ENCODE results near the gene PLEK2.

PLEK2 gene

GRCh38 chr14:67389275-67389674 lies 22.7 kb downstream of the PLEK2 start:
- Histone ChIP-seq H3K27me3 (ENCODE audit: insufficient read depth, poor library complexity, severe bottlenecking) (no peaks in the 10 kb centered on the region), H3K27ac (replicated peaks) (no peak overlapping the region), H3K4me3 (replicated peaks; ENCODE audit: insufficient read depth, low read length) (no peak overlapping the region)
- TF ChIP-seq SPI1 (IDR thresholded peaks at IDR 0.05; ENCODE audit: borderline replicate concordance, low read depth) (no peak), POLR2AphosphoS5 (IDR thresholded peaks at IDR 0.05; ENCODE audit: low read depth) (no peak), GABPA (IDR thresholded peaks at IDR 0.05; ENCODE audit: low read depth) (no peak)
- TF ChIP-seq, protein P1, sequence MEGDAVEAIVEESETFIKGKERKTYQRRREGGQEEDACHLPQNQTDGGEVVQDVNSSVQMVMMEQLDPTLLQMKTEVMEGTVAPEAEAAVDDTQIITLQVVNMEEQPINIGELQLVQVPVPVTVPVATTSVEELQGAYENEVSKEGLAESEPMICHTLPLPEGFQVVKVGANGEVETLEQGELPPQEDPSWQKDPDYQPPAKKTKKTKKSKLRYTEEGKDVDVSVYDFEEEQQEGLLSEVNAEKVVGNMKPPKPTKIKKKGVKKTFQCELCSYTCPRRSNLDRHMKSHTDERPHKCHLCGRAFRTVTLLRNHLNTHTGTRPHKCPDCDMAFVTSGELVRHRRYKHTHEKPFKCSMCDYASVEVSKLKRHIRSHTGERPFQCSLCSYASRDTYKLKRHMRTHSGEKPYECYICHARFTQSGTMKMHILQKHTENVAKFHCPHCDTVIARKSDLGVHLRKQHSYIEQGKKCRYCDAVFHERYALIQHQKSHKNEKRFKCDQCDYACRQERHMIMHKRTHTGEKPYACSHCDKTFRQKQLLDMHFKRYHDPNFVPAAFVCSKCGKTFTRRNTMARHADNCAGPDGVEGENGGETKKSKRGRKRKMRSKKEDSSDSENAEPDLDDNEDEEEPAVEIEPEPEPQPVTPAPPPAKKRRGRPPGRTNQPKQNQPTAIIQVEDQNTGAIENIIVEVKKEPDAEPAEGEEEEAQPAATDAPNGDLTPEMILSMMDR (IDR thresholded peaks at IDR 0.05; ENCODE audit: insufficient read depth, low read length): no peak
- TF ChIP-seq, protein P2, sequence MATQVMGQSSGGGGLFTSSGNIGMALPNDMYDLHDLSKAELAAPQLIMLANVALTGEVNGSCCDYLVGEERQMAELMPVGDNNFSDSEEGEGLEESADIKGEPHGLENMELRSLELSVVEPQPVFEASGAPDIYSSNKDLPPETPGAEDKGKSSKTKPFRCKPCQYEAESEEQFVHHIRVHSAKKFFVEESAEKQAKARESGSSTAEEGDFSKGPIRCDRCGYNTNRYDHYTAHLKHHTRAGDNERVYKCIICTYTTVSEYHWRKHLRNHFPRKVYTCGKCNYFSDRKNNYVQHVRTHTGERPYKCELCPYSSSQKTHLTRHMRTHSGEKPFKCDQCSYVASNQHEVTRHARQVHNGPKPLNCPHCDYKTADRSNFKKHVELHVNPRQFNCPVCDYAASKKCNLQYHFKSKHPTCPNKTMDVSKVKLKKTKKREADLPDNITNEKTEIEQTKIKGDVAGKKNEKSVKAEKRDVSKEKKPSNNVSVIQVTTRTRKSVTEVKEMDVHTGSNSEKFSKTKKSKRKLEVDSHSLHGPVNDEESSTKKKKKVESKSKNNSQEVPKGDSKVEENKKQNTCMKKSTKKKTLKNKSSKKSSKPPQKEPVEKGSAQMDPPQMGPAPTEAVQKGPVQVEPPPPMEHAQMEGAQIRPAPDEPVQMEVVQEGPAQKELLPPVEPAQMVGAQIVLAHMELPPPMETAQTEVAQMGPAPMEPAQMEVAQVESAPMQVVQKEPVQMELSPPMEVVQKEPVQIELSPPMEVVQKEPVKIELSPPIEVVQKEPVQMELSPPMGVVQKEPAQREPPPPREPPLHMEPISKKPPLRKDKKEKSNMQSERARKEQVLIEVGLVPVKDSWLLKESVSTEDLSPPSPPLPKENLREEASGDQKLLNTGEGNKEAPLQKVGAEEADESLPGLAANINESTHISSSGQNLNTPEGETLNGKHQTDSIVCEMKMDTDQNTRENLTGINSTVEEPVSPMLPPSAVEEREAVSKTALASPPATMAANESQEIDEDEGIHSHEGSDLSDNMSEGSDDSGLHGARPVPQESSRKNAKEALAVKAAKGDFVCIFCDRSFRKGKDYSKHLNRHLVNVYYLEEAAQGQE (IDR thresholded peaks at IDR 0.05; ENCODE audit: insufficient replicate concordance, low read depth): no peak
- DNase-seq (ENCODE audit: low read depth in 1 of 2, low spot score in 1 of 2): no peak

DNA sequence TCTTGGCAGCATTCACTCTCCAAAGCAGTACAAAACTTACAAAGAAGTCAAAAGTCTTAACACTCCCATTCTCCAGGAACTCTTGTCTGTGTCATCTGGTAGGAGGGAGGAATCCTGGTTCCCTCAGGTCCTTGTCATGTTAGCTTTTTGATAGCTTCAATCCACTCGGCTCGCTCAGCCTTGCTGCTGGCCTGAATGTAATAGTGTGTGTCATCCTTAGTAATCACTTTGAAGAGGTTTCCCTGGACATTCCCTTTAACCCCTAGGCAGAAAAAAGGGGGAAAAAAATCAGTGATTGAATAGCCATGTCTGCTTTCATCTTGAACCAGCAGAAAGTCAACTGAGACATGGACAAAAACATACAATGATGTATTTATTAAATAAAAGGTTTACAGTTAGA lies 24.8 kb downstream of the PLEK2 start:
- DNase-seq (ENCODE audit: low read depth in 1 of 2, low spot score in 1 of 2): no peak
- TF ChIP-seq, protein P2 (IDR thresholded peaks at IDR 0.05; ENCODE audit: insufficient replicate concordance, low read depth): no peak
- TF ChIP-seq GABPA (IDR thresholded peaks at IDR 0.05; ENCODE audit: low read depth): no peak
- TF ChIP-seq, protein P1 (IDR thresholded peaks at IDR 0.05; ENCODE audit: insufficient read depth, low read length): no peak
- no peak for TF ChIP-seq POLR2AphosphoS5 (IDR thresholded peaks at IDR 0.05; ENCODE audit: low read depth)
- TF ChIP-seq SPI1 (IDR thresholded peaks at IDR 0.05; ENCODE audit: borderline replicate concordance, low read depth): no peak
- H3K4me3 ChIP-seq (replicated peaks; ENCODE audit: insufficient read depth, low read length): no peak overlapping the region
- no peak overlapping the region for H3K27ac ChIP-seq (replicated peaks)
- H3K27me3 ChIP-seq (ENCODE audit: insufficient read depth, poor library complexity, severe bottlenecking): no peaks in the 10 kb centered on the region

GRCh38 chr14:67385618-67386017 lies 26.3 kb downstream of the PLEK2 start:
- Histone ChIP-seq H3K4me3 (replicated peaks; ENCODE audit: insufficient read depth, low read length) (no peak overlapping the region), H3K27ac (replicated peaks) (no peak overlapping the region), H3K27me3 (ENCODE audit: insufficient read depth, poor library complexity, severe bottlenecking) (no peaks in the 10 kb centered on the region)
- TF ChIP-seq SPI1 (IDR thresholded peaks at IDR 0.05; ENCODE audit: borderline replicate concordance, low read depth): no peak
- TF ChIP-seq POLR2AphosphoS5 (IDR thresholded peaks at IDR 0.05; ENCODE audit: low read depth): no peak
- TF ChIP-seq, protein P2 (IDR thresholded peaks at IDR 0.05; ENCODE audit: insufficient replicate concordance, low read depth): no peak
- TF ChIP-seq, protein P1 (IDR thresholded peaks at IDR 0.05; ENCODE audit: insufficient read depth, low read length): no peak
- TF ChIP-seq GABPA (IDR thresholded peaks at IDR 0.05; ENCODE audit: low read depth): no peak
- DNase-seq (ENCODE audit: low read depth in 1 of 2, low spot score in 1 of 2): no peak
